Naive thymus-derived CD4-positive, alpha-beta T cell (primary cell): ENCODE data around the gene MAD2L1. TPM values are rescaled to one million over a fixed set of nuclear protein-coding genes. Genes with fewer than 3 reads are reported as not detected.
"Not testable (repeated sequence)": the region's sequence is repeated elsewhere in the genome, so short reads cannot be mapped to it uniquely, and the experiment has no call there.

Source experiments
- ATAC-seq: fragments of 150-1000 bp; cut with Tn5 transposase; 2 replicates; pipeline ENCODE4 v1.10.0; 2021; ENCODE audit warnings: mild to moderate bottlenecking, moderate library complexity
- CTCF ChIA-PET: fragments of 350-600 bp; sonication (Branson Sonifier 250); formaldehyde crosslinking; loops from one replicate; lab custom pipeline; 2021; ENCODE audit warnings: antibody characterized with exemption; lab: Charles Lee
- POLR2A ChIA-PET: fragments of 350-600 bp; sonication (Branson Sonifier 250); formaldehyde crosslinking; loops from one replicate; lab custom pipeline; 2021; ENCODE audit warnings: antibody characterized with exemption, inconsistent platforms; lab: Charles Lee
- DNase-seq, 9 donors: peaks; one replicate each; pipeline versions ENCODE4 v3.0.0 to v3.0.0-alpha.2; 2020 to 2022; ENCODE audit warnings: mixed read lengths in 1 of 9
- H3K27ac ChIP-seq: one replicate; pipeline ENCODE4 v1.7.0; 2013; ENCODE audit warnings: mild to moderate bottlenecking, low read depth, low read length, moderate library complexity
- H3K27me3 ChIP-seq, 2 donors: one replicate each; pipeline ENCODE4 v1.7.0; 2013; ENCODE audit warnings: low read length in 2 of 2, mild to moderate bottlenecking in 2 of 2, moderate library complexity in 2 of 2; ENCODE audit not compliant: control insufficient read depth in 2 of 2, insufficient read depth in 2 of 2
- H3K36me3 ChIP-seq, 3 experiments: 1 replicate in 2 of 3; 2 replicates in 1 of 3; pipeline ENCODE4 v1.7.0; 2013; ENCODE audit warnings: low read length in 3 of 3, mild to moderate bottlenecking in 3 of 3, moderate library complexity in 1 of 3; ENCODE audit not compliant: insufficient read depth in 3 of 3, control insufficient read depth in 2 of 3
- H3K4me1 ChIP-seq, 2 donors: one replicate each; pipeline ENCODE4 v1.7.0; 2013; ENCODE audit warnings: low read length in 2 of 2, mild to moderate bottlenecking in 2 of 2, moderate library complexity in 1 of 2; ENCODE audit not compliant: control insufficient read depth in 2 of 2, insufficient read depth in 2 of 2
- H3K4me3 ChIP-seq: 2 replicates; pipeline ENCODE4 v1.7.0; 2013; ENCODE audit warnings: mild to moderate bottlenecking, low read length
- H3K9me3 ChIP-seq, 3 experiments: 1 replicate in 2 of 3; 2 replicates in 1 of 3; pipeline ENCODE4 v1.7.0; 2013; ENCODE audit warnings: low read length in 3 of 3; ENCODE audit not compliant: control insufficient read depth in 2 of 3
- H3K27ac Mint-ChIP-seq, 9 donors: one replicate each; pipeline ENCODE4 v1.8.0; 2020 to 2022; ENCODE audit warnings: mixed read lengths in 9 of 9, mild to moderate bottlenecking in 8 of 9, moderate library complexity in 5 of 9, inconsistent platforms in 2 of 9
- H3K27me3 Mint-ChIP-seq, 5 donors: one replicate each; pipeline ENCODE4 v1.8.0; 2021 to 2022; ENCODE audit warnings: mixed read lengths in 5 of 5, mild to moderate bottlenecking in 1 of 5
- H3K36me3 Mint-ChIP-seq, 5 donors: one replicate each; pipeline ENCODE4 v1.8.0; 2020 to 2022; ENCODE audit warnings: mixed read lengths in 5 of 5, mild to moderate bottlenecking in 3 of 5, inconsistent platforms in 1 of 5
- H3K4me1 Mint-ChIP-seq, 7 donors: one replicate each; pipeline ENCODE4 v1.8.0; 2020 to 2022; ENCODE audit warnings: mixed read lengths in 7 of 7, mild to moderate bottlenecking in 3 of 7, inconsistent platforms in 1 of 7
- H3K4me3 Mint-ChIP-seq, 10 donors: one replicate each; pipeline ENCODE4 v1.8.0; 2020 to 2022; ENCODE audit warnings: mild to moderate bottlenecking in 10 of 10, mixed read lengths in 10 of 10, moderate library complexity in 6 of 10, inconsistent platforms in 2 of 10
- H3K9me3 Mint-ChIP-seq, 11 donors: one replicate each; pipeline ENCODE4 v1.8.0; 2020 to 2022; ENCODE audit warnings: mixed read lengths in 11 of 11, mild to moderate bottlenecking in 4 of 11, inconsistent platforms in 1 of 11, moderate library complexity in 1 of 11
- intact Hi-C, 2 donors: fragments of 100-400 bp; cut with micrococcal nuclease; formaldehyde crosslinking; loops; one replicate each; pipeline ENCODE4 v1.15.1; 2023
- polyA plus RNA-seq, 2 donors: library from polyadenylated mRNA; unstranded; fragments of 300-500 nt; fragmentation: Illumina TruSeq; gene quantifications; one replicate each; pipeline ENCODE4 v1.2.3, GENCODE V29; 2021
- total RNA-seq, 6 experiments: library from RNA in 5 of 6; stranded (reverse) in 5 of 6; gene quantifications; 1 replicate in 5 of 6; 2 replicates in 1 of 6; pipeline ENCODE4 v1.2.3 and lab custom pipeline; 2021 to 2026

MAD2L1 gene
- total and polyA plus RNA-seq, 7 experiments from 2014 or later = 5.1 to 44.0 (median 7.6) TPM

GRCh38 chr4:120088066-120088465 is 21.4 kb upstream of the MAD2L1 start:
- H3K36me3 Mint-ChIP-seq = peaks cover 0 to 15% (median 0%) of the 10 kb centered on the region in 5 donors
- H3K27ac Mint-ChIP-seq, CTCF ChIA-PET, H3K9me3 ChIP-seq, H3K4me3 ChIP-seq, H3K36me3 ChIP-seq, H3K27me3 ChIP-seq, DNase-seq, POLR2A ChIA-PET, ATAC-seq, H3K27ac ChIP-seq, intact Hi-C loops, H3K4me3 Mint-ChIP-seq, H3K4me1 Mint-ChIP-seq, H3K4me1 ChIP-seq: not testable (repeated sequence)
- H3K27me3 Mint-ChIP-seq = peaks cover 0 to 17% (median 7%) of the 10 kb centered on the region in 5 donors
- peaks cover 0 to 18% (median 12%) of the 10 kb centered on the region in 11 donors for H3K9me3 Mint-ChIP-seq

GRCh38 chr4:120085705-120086104 is 19.1 kb upstream of the MAD2L1 start:
- Mint-ChIP-seq H3K27me3 (peaks cover 0 to 17% (median 15%) of the 10 kb centered on the region in 5 donors), H3K4me1 (no peaks in the 10 kb centered on the region), H3K27ac (no peak overlapping the region), H3K4me3 (no peak overlapping the region), H3K36me3 (peaks cover 0 to 15% (median 0%) of the 10 kb centered on the region in 5 donors), H3K9me3 (peaks cover 0 to 18% (median 12%) of the 10 kb centered on the region in 11 donors)
- no peak for ATAC-seq
- ChIA-PET CTCF (no interaction called here), POLR2A (no interaction called here)
- H3K27ac ChIP-seq = no peak overlapping the region
- H3K4me1 ChIP-seq = no peaks in the 10 kb centered on the region
- H3K27me3 ChIP-seq = no peaks in the 10 kb centered on the region
- H3K9me3 ChIP-seq = peaks cover 0 to 6% (median 0%) of the 10 kb centered on the region in 3 experiments
- H3K4me3 ChIP-seq = no peak overlapping the region
- no peaks in the 10 kb centered on the region for H3K36me3 ChIP-seq
- intact Hi-C loops = no loop called here
- no peak for DNase-seq

GRCh38 chr4:120084327-120084726 is 17.7 kb upstream of the MAD2L1 start:
- H3K4me1 ChIP-seq = no peaks in the 10 kb centered on the region
- H3K27me3 Mint-ChIP-seq = peaks cover 0 to 17% (median 8%) of the 10 kb centered on the region in 5 donors

GRCh38 chr4:120083152-120083551 is 16.5 kb upstream of the MAD2L1 start:
- ChIA-PET POLR2A (no interaction called here), CTCF (no interaction called here)
- Histone ChIP-seq H3K9me3 (no peaks in the 10 kb centered on the region), H3K4me3 (no peak overlapping the region), H3K27ac (no peak overlapping the region), H3K4me1 (no peaks in the 10 kb centered on the region), H3K36me3 (no peaks in the 10 kb centered on the region), H3K27me3 (no peaks in the 10 kb centered on the region)
- ATAC-seq = no peak
- peaks cover 0 to 7% (median 0%) of the 10 kb centered on the region in 5 donors for H3K36me3 Mint-ChIP-seq
- no peak for DNase-seq
- peaks cover 0 to 8% (median 6%) of the 10 kb centered on the region in 11 donors for H3K9me3 Mint-ChIP-seq
- intact Hi-C loops = no loop called here
- no peak overlapping the region for H3K27ac Mint-ChIP-seq
- H3K4me3 Mint-ChIP-seq = no peak overlapping the region
- peaks cover 0 to 16% (median 8%) of the 10 kb centered on the region in 5 donors for H3K27me3 Mint-ChIP-seq
- H3K4me1 Mint-ChIP-seq = no peaks in the 10 kb centered on the region

More at GRCh38 chr4:120084327-120084726, 17.7 kb upstream of the MAD2L1 start:
- Mint-ChIP-seq H3K9me3 (peaks cover 0 to 18% (median 12%) of the 10 kb centered on the region in 11 donors), H3K27ac (no peak overlapping the region), H3K36me3 (peaks cover 0 to 15% (median 0%) of the 10 kb centered on the region in 5 donors), H3K4me1 (no peaks in the 10 kb centered on the region), H3K4me3 (no peak overlapping the region)
- intact Hi-C loops = no loop called here
- POLR2A ChIA-PET = no interaction called here
- no peak for ATAC-seq
- CTCF ChIA-PET = no interaction called here
- no peak overlapping the region for H3K4me3 ChIP-seq
- no peaks in the 10 kb centered on the region for H3K27me3 ChIP-seq
- no peak overlapping the region for H3K27ac ChIP-seq
- no peaks in the 10 kb centered on the region for H3K36me3 ChIP-seq
- DNase-seq = no peak
- peaks cover 0 to 6% (median 0%) of the 10 kb centered on the region in 3 experiments for H3K9me3 ChIP-seq

- Mint-ChIP-seq H3K27me3 (peaks cover 0 to 16% (median 0%) of the 10 kb centered on the region in 5 donors), H3K9me3 (peaks cover 0 to 2% (median 0%) of the 10 kb centered on the region in 11 donors), H3K27ac (no peak overlapping the region), H3K4me3 (no peak overlapping the region), H3K4me1 (no peaks in the 10 kb centered on the region), H3K36me3 (no peaks in the 10 kb centered on the region)
- no peaks in the 10 kb centered on the region for H3K9me3 ChIP-seq
- no peaks in the 10 kb centered on the region for H3K36me3 ChIP-seq
- no peaks in the 10 kb centered on the region for H3K4me1 ChIP-seq
- POLR2A ChIA-PET = interaction anchor here (0.6 kb wide), 1 partner anchor 68 kb away, joined by 4 read pairs; no protein-coding TSS in a partner anchor
- DNase-seq (no peak), ATAC-seq (no peak)
- H3K4me3 ChIP-seq = no peak overlapping the region
- H3K27me3 ChIP-seq = no peaks in the 10 kb centered on the region
- CTCF ChIA-PET = interaction anchor here (0.6 kb wide), 1 partner anchor 1153 kb away, joined by 3 read pairs; no protein-coding TSS in a partner anchor
- no peak overlapping the region for H3K27ac ChIP-seq
- intact Hi-C loops = no loop called here
Observed at GRCh38 chr4:120082251-120082650, 15.6 kb upstream of the MAD2L1 start.

GRCh38 chr4:120081726-120082125 is 15.1 kb upstream of the MAD2L1 start:
- intact Hi-C loops = no loop called here
- DNase-seq (no peak), ATAC-seq (no peak)
- Histone ChIP-seq H3K9me3 (no peaks in the 10 kb centered on the region), H3K27me3 (no peaks in the 10 kb centered on the region), H3K4me1 (no peaks in the 10 kb centered on the region), H3K4me3 (no peak overlapping the region), H3K36me3 (no peaks in the 10 kb centered on the region), H3K27ac (no peak overlapping the region)
- H3K36me3 Mint-ChIP-seq = peaks cover 0 to 4% (median 0%) of the 10 kb centered on the region in 5 donors
- peaks cover 0 to 18% (median 0%) of the 10 kb centered on the region in 5 donors for H3K27me3 Mint-ChIP-seq
- ChIA-PET CTCF (interaction anchor here (0.6 kb wide), 1 partner anchor 1153 kb away, joined by 3 read pairs; no protein-coding TSS in a partner anchor), POLR2A (interaction anchor here (0.6 kb wide), 1 partner anchor 69 kb away, joined by 4 read pairs; no protein-coding TSS in a partner anchor)
- H3K4me3 Mint-ChIP-seq = no peak overlapping the region
- no peak overlapping the region for H3K27ac Mint-ChIP-seq
- H3K4me1 Mint-ChIP-seq = no peaks in the 10 kb centered on the region
- H3K9me3 Mint-ChIP-seq = peaks cover 0 to 2% (median 0%) of the 10 kb centered on the region in 11 donors

- Histone ChIP-seq H3K9me3 (no peaks in the 10 kb centered on the region), H3K4me1 (no peaks in the 10 kb centered on the region), H3K36me3 (no peaks in the 10 kb centered on the region), H3K27me3 (peaks cover 0 to 2% of the 10 kb centered on the region in 2 donors), H3K4me3 (no peak overlapping the region), H3K27ac (no peak overlapping the region)
- H3K4me1 Mint-ChIP-seq = no peaks in the 10 kb centered on the region
- H3K27me3 Mint-ChIP-seq = peaks cover 0 to 11% (median 0%) of the 10 kb centered on the region in 5 donors
- ChIA-PET POLR2A (no interaction called here), CTCF (no interaction called here)
- DNase-seq (no peak), ATAC-seq (no peak)
- peaks cover 0 to 4% (median 0%) of the 10 kb centered on the region in 5 donors for H3K36me3 Mint-ChIP-seq
- intact Hi-C loops = no loop called here
- no peaks in the 10 kb centered on the region for H3K9me3 Mint-ChIP-seq
- H3K27ac Mint-ChIP-seq = no peak overlapping the region
- H3K4me3 Mint-ChIP-seq = no peak overlapping the region
Observed at GRCh38 chr4:120080533-120080932, 13.9 kb upstream of the MAD2L1 start.
